Measurements from ENCODE around the gene ZNF768. TPM values are rescaled to one million over a fixed set of nuclear protein-coding genes. Genes with fewer than 3 reads are reported as not detected.

Gene ZNF768
- total RNA-seq, 1 experiment from 2014 or later = 68.3 TPM

DNA sequence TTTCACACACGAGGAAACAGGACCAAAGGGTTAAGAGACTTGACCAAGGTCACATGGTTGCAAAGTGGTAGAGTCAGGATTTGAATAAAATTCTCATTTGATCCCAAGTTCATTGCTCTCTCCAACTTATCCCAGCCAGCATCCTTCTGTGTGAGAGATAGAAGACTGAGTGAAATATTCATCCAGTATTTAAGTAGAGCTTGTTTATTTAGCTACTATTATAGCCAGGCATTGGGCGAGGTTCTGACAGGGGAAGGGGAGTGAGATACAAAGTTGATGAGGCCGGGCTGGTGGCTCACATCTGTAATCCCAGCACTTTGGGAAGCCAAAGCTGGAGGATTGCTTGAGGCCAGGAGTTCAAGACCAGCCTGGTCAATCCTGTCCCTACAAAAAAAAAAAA is 49.4 kb downstream of the ZNF768 start:
- Histone ChIP-seq H3K36me3 (ENCODE audit: control insufficient read depth, insufficient read depth, low read length) (no peaks in the 10 kb centered on the region), H3K9me3 (ENCODE audit: control insufficient read depth, insufficient read depth, low read depth, low read length) (no peaks in the 10 kb centered on the region), H3K27ac (ENCODE audit: low read length) (no peak overlapping the region), H3K4me3 (ENCODE audit: low read depth in 2 of 2, low read length in 2 of 2) (no peak overlapping the region), H3K27me3 (ENCODE audit: control insufficient read depth, insufficient read depth, low read length) (no peaks in the 10 kb centered on the region), H3K4me1 (ENCODE audit: control insufficient read depth, insufficient read depth, low read length) (no peaks in the 10 kb centered on the region)
- no peak for DNase-seq (ENCODE audit: low read depth, low spot score)
- in situ Hi-C loops (cut with HindIII; ENCODE audit: low pct_unique_long_range_greater_than_20kb, low sequenced_read_pairs) = no loop called here
- no TSS peak for BruUV-seq (replicated peaks)
- TF ChIP-seq, protein P1, sequence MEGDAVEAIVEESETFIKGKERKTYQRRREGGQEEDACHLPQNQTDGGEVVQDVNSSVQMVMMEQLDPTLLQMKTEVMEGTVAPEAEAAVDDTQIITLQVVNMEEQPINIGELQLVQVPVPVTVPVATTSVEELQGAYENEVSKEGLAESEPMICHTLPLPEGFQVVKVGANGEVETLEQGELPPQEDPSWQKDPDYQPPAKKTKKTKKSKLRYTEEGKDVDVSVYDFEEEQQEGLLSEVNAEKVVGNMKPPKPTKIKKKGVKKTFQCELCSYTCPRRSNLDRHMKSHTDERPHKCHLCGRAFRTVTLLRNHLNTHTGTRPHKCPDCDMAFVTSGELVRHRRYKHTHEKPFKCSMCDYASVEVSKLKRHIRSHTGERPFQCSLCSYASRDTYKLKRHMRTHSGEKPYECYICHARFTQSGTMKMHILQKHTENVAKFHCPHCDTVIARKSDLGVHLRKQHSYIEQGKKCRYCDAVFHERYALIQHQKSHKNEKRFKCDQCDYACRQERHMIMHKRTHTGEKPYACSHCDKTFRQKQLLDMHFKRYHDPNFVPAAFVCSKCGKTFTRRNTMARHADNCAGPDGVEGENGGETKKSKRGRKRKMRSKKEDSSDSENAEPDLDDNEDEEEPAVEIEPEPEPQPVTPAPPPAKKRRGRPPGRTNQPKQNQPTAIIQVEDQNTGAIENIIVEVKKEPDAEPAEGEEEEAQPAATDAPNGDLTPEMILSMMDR (IDR thresholded peaks at IDR 0.05) = no peak
- TF ChIP-seq TCF7L2 (IDR thresholded peaks at IDR 0.05; ENCODE audit: low read depth, low read length) (no peak), POLR2AphosphoS5 (IDR thresholded peaks at IDR 0.05; ENCODE audit: low read depth, low read length) (no peak), SIN3A (IDR thresholded peaks at IDR 0.05; ENCODE audit: borderline replicate concordance, insufficient read depth, low read depth, low read length) (no peak)
- TF ChIP-seq, protein P2, sequence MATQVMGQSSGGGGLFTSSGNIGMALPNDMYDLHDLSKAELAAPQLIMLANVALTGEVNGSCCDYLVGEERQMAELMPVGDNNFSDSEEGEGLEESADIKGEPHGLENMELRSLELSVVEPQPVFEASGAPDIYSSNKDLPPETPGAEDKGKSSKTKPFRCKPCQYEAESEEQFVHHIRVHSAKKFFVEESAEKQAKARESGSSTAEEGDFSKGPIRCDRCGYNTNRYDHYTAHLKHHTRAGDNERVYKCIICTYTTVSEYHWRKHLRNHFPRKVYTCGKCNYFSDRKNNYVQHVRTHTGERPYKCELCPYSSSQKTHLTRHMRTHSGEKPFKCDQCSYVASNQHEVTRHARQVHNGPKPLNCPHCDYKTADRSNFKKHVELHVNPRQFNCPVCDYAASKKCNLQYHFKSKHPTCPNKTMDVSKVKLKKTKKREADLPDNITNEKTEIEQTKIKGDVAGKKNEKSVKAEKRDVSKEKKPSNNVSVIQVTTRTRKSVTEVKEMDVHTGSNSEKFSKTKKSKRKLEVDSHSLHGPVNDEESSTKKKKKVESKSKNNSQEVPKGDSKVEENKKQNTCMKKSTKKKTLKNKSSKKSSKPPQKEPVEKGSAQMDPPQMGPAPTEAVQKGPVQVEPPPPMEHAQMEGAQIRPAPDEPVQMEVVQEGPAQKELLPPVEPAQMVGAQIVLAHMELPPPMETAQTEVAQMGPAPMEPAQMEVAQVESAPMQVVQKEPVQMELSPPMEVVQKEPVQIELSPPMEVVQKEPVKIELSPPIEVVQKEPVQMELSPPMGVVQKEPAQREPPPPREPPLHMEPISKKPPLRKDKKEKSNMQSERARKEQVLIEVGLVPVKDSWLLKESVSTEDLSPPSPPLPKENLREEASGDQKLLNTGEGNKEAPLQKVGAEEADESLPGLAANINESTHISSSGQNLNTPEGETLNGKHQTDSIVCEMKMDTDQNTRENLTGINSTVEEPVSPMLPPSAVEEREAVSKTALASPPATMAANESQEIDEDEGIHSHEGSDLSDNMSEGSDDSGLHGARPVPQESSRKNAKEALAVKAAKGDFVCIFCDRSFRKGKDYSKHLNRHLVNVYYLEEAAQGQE (IDR thresholded peaks at IDR 0.05; ENCODE audit: insufficient read depth in 1 of 2, low read depth in 2 of 2, low read length in 1 of 2) = no peak
- intact Hi-C loops (cut with micrococcal nuclease; ENCODE audit: unreplicated experiment) = no loop called here
- ChIA-PET POLR2A (no interaction called here), CTCF (no interaction called here)
- no peak for ATAC-seq

DNA sequence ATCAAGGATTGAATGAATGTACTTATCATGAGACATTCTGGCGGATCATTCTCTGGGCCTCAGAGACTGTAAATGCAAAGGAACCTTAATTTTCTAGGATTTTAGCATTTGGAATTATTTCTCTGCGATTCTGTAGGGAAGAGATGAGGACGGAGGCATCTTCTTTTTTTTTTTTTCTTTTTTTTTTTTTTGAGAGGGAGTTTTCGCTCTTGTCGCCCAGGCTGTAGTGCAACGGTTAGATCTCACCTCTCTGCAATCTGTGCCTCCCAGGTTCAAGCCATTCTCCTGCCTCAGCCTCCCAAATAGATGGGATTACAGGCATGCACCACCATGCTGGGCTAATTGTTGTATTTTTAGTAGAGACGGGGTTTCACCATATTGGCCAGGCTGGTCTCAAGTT is 51.7 kb downstream of the ZNF768 start:
- H3K4me1 ChIP-seq (ENCODE audit: control insufficient read depth, insufficient read depth, low read length) = no peaks in the 10 kb centered on the region
- H3K4me3 ChIP-seq (ENCODE audit: low read depth in 2 of 2, low read length in 2 of 2) = no peak overlapping the region
- CTCF ChIA-PET = no interaction called here
- TF ChIP-seq, protein P1 (IDR thresholded peaks at IDR 0.05) = no peak
- no peak for TF ChIP-seq SIN3A (IDR thresholded peaks at IDR 0.05; ENCODE audit: borderline replicate concordance, insufficient read depth, low read depth, low read length)
- in situ Hi-C loops (cut with HindIII; ENCODE audit: low pct_unique_long_range_greater_than_20kb, low sequenced_read_pairs) = no loop called here
- no TSS peak for BruUV-seq (replicated peaks)
- intact Hi-C loops (cut with micrococcal nuclease; ENCODE audit: unreplicated experiment) = no loop called here
- no peaks in the 10 kb centered on the region for H3K27me3 ChIP-seq (ENCODE audit: control insufficient read depth, insufficient read depth, low read length)
- no peak for DNase-seq (ENCODE audit: low read depth, low spot score)
- POLR2A ChIA-PET = no interaction called here
- H3K9me3 ChIP-seq (ENCODE audit: control insufficient read depth, insufficient read depth, low read depth, low read length) = no peaks in the 10 kb centered on the region
- H3K27ac ChIP-seq (ENCODE audit: low read length) = no peak overlapping the region
- H3K36me3 ChIP-seq (ENCODE audit: control insufficient read depth, insufficient read depth, low read length) = no peaks in the 10 kb centered on the region
- no peak for ATAC-seq

DNA sequence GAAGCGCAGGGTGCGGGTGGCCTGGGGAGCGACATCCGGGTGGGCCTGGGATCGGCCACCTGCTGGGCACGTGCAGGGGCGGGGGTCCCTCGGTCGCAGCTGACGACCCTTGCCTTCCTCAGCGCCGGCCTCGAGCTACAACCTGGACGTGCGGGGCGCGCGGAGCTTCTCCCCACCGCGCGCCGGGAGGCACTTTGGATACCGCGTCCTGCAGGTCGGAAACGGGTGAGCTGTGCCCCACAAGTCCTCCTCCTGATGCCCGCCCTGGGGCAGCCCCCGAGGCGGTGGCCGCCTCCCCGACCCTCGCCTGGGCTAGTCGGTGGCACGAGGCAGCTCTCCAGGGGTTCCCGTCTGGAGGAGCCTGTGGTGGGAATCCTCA is 52.3 kb downstream of the ZNF768 start:
- Histone ChIP-seq H3K4me3 (ENCODE audit: low read depth in 2 of 2, low read length in 2 of 2) (no peak overlapping the region), H3K27me3 (ENCODE audit: control insufficient read depth, insufficient read depth, low read length) (no peaks in the 10 kb centered on the region), H3K9me3 (ENCODE audit: control insufficient read depth, insufficient read depth, low read depth, low read length) (no peaks in the 10 kb centered on the region), H3K4me1 (ENCODE audit: control insufficient read depth, insufficient read depth, low read length) (no peaks in the 10 kb centered on the region), H3K36me3 (ENCODE audit: control insufficient read depth, insufficient read depth, low read length) (no peaks in the 10 kb centered on the region), H3K27ac (ENCODE audit: low read length) (no peak overlapping the region)
- no peak for DNase-seq (ENCODE audit: low read depth, low spot score)
- BruUV-seq (replicated peaks) = no TSS peak
- no peak for TF ChIP-seq POLR2AphosphoS5 (IDR thresholded peaks at IDR 0.05; ENCODE audit: low read depth, low read length)
- TF ChIP-seq TCF7L2 (IDR thresholded peaks at IDR 0.05; ENCODE audit: low read depth, low read length) = no peak
- TF ChIP-seq, protein P1 (IDR thresholded peaks at IDR 0.05) = no peak
- TF ChIP-seq SIN3A (IDR thresholded peaks at IDR 0.05; ENCODE audit: borderline replicate concordance, insufficient read depth, low read depth, low read length) = no peak
- TF ChIP-seq, protein P2 (IDR thresholded peaks at IDR 0.05; ENCODE audit: insufficient read depth in 1 of 2, low read depth in 2 of 2, low read length in 1 of 2) = no peak
- ChIA-PET POLR2A (interaction anchor here (0.5 kb wide), 1 partner anchor 18 kb away, joined by 9 read pairs; no protein-coding TSS in a partner anchor), CTCF (no interaction called here)
- no peak for ATAC-seq
- intact Hi-C loops (cut with micrococcal nuclease; ENCODE audit: unreplicated experiment) = no loop called here
- in situ Hi-C loops (cut with HindIII; ENCODE audit: low pct_unique_long_range_greater_than_20kb, low sequenced_read_pairs) = no loop called here
